GM12878 (cell line): ENCODE measurements around the gene GPR148.

Experiments
- POLR2A ChIP-seq: IDR thresholded peaks from 2 replicates; pipeline ENCODE4 v1.6.1; 2011; ENCODE audit warnings: low read depth, mild to moderate bottlenecking, low read length
- POLR2AphosphoS5 ChIP-seq: IDR thresholded peaks from 2 replicates; pipeline ENCODE4 v1.6.1; 2011; ENCODE audit warnings: mild to moderate bottlenecking, low read length, inconsistent platforms
- ZNF207 ChIP-seq: fragments of 450-650 bp; IDR thresholded peaks from 2 replicates; pipeline ENCODE4 v1.6.1; 2014; ENCODE audit warnings: antibody characterized with exemption, mild to moderate bottlenecking, borderline replicate concordance
- TF ChIP-seq, protein P1 (sequence below), 3 experiments: IDR thresholded peaks in 2 of 3; conservative IDR thresholded peaks in 1 of 3; 2 replicates each; pipeline ENCODE4 v1.5.1; 2011; ENCODE audit warnings: low read depth in 3 of 3, low read length in 3 of 3, mild to moderate bottlenecking in 3 of 3, control low read depth in 2 of 3, moderate library complexity in 2 of 3, inconsistent platforms in 1 of 3, mixed read lengths in 1 of 3; ENCODE audit not compliant: control insufficient read depth in 2 of 3, insufficient read depth in 1 of 3; ENCODE audit errors: extremely low read depth in 1 of 3

DNA sequence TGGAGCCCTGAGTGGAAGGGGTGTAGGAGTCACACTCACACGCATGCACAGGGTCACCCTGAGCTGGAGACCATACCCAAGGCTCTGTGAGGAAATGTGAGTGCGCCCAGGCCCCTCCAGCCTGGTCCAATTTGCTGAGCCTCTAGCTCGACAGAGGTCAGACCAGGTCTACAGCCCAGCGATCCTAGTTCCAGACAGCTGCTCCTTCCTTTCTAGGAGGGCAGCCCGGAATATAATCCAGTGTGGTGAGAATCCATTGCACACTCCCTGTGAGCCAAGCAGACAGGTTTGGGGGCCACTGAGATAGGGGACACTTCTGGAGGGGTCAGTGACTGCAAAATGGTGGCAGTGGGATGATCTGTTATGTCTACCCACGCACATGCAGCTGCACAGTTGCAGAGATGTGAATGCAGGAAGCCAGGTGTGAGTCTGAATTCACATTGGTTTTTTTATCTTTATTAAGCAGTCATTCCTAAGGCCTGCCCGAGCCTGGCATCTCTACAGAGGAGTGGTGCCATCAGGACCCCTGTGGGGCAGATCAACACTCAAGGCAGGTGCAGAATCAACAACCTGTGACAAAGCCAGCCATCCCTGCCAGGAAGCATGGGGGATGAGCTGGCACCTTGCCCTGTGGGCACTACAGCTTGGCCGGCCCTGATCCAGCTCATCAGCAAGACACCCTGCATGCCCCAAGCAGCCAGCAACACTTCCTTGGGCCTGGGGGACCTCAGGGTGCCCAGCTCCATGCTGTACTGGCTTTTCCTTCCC is at the start of gene GPR148:
- TF ChIP-seq, protein P1, sequence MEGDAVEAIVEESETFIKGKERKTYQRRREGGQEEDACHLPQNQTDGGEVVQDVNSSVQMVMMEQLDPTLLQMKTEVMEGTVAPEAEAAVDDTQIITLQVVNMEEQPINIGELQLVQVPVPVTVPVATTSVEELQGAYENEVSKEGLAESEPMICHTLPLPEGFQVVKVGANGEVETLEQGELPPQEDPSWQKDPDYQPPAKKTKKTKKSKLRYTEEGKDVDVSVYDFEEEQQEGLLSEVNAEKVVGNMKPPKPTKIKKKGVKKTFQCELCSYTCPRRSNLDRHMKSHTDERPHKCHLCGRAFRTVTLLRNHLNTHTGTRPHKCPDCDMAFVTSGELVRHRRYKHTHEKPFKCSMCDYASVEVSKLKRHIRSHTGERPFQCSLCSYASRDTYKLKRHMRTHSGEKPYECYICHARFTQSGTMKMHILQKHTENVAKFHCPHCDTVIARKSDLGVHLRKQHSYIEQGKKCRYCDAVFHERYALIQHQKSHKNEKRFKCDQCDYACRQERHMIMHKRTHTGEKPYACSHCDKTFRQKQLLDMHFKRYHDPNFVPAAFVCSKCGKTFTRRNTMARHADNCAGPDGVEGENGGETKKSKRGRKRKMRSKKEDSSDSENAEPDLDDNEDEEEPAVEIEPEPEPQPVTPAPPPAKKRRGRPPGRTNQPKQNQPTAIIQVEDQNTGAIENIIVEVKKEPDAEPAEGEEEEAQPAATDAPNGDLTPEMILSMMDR (IDR thresholded peaks at IDR 0.05 in 2 of 3, conservative IDR thresholded peaks at IDR 0.05 in 1 of 3; ENCODE audit: control insufficient read depth in 2 of 3, extremely low read depth in 1 of 3, insufficient read depth in 1 of 3, low read depth in 3 of 3, low read length in 3 of 3), result no peak
- TF ChIP-seq POLR2AphosphoS5 (no peak), ZNF207 (no peak), POLR2A (no peak)
